Astrocyte of the cerebellum (primary cell): ENCODE results near the gene SGMS1.
A peak's percentile ranks its signal among the peaks of the same experiment; 100 is the strongest.
"Not testable (repeated sequence)": the region's sequence is repeated elsewhere in the genome, so short reads cannot be mapped to it uniquely, and the experiment has no call there.

Experiments used
- DNase-seq: peaks from one replicate; pipeline ENCODE4 v3.0.0-alpha.2; 2011; ENCODE audit warnings: low read depth
- H3K4me3 ChIP-seq: 2 replicates; pipeline ENCODE4 v1.5.1; 2011; ENCODE audit warnings: mild to moderate bottlenecking, low read depth, low read length, moderate library complexity
- CTCF ChIP-seq: IDR thresholded peaks from 2 replicates; pipeline ENCODE4 v1.5.1; 2012; ENCODE audit warnings: low read length, low read depth, moderate library complexity, mild to moderate bottlenecking; ENCODE audit errors: missing control alignments
- in situ Hi-C: cut with HindIII; loops from 2 replicates; pipeline ENCODE4 v1.10.0; 2017; ENCODE audit warnings: low sequenced_read_pairs

Gene SGMS1

GRCh38 chr10:50653758-50654157, 30.0 kb upstream of the SGMS1 start:
- in situ Hi-C loops: no loop called here

DNA sequence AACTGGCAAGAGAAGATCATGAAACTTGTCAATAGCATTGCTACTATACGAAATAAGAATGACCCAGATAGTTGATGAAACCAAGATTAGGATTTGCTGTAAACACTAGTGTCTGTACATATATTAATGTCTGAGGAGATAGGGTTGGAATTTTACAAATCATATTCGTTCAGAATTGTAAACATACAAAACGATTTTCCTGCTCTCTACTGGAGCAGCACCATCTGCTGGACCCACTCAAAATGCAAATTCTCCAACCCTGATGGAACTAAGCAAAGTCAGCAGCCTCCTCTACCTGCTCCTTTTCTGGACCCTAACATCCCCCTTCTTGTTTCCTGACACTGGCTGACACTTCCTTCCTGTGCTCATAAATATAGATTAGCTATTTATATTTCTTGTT, 29.4 kb upstream of the SGMS1 start:
- H3K4me3 ChIP-seq: no peak overlapping the region
- peak; percentile 8 for DNase-seq
- in situ Hi-C loops: no loop called here
- TF ChIP-seq CTCF: peak; percentile 67

More at GRCh38 chr10:50653758-50654157, 30.0 kb upstream of the SGMS1 start:
- H3K4me3 ChIP-seq: no peak overlapping the region
- DNase-seq: no peak
- TF ChIP-seq CTCF: no peak

- in situ Hi-C loops: no loop called here
Measured at GRCh38 chr10:50651808-50652207, 28.1 kb upstream of the SGMS1 start.

GRCh38 chr10:50650481-50650880, 26.7 kb upstream of the SGMS1 start:
- DNase-seq: no peak
- in situ Hi-C loops: no loop called here
- no peak overlapping the region for H3K4me3 ChIP-seq
- no peak for TF ChIP-seq CTCF

More at GRCh38 chr10:50651808-50652207, 28.1 kb upstream of the SGMS1 start:
- no peak for DNase-seq
- no peak for TF ChIP-seq CTCF
- H3K4me3 ChIP-seq: no peak overlapping the region

GRCh38 chr10:50648935-50649227, 25.1 kb upstream of the SGMS1 start:
- in situ Hi-C loops: no loop called here
- DNase-seq: no peak
- TF ChIP-seq CTCF: no peak
- H3K4me3 ChIP-seq: no peak overlapping the region

GRCh38 chr10:50648089-50648934, 24.6 kb upstream of the SGMS1 start:
- in situ Hi-C loops: no loop called here
- no peak overlapping the region for H3K4me3 ChIP-seq
- no peak for TF ChIP-seq CTCF
- DNase-seq: no peak

DNA sequence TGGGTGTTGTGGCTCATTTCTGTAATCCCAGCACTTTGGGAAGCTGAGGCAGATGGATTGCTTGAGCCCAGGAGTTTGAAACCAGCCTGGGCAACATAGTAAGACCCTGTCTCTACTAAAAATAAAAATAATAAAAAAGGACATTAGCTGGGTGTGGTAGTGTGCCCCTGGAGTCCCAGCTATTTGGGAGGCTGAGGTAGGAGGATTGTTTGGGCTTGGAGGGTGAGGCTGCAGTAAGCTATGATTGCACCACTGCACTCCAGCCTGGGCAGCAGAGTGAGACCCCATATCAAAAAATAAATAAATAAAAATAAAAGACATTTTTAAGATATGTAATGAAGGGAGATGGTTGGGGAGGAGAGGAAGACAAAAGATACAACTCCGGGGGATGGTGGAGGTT, 23.6 kb upstream of the SGMS1 start:
- DNase-seq, H3K4me3 ChIP-seq, in situ Hi-C loops: not testable (repeated sequence)
